NCI-H1694 (cell line): Measurements from ENCODE around the gene QPCT.
A peak's percentile ranks its signal among the peaks of the same experiment; 100 is the strongest.
"Not testable (repeated sequence)": the region's sequence is repeated elsewhere in the genome, so short reads cannot be mapped to it uniquely, and the experiment has no call there.

Experiments used
- DNase-seq: peaks from one replicate; lab custom pipeline; 2025; lab: John Stamatoyannopoulos, UW

QPCT gene

GRCh38 chr2:37391711-37392110 is 47.3 kb downstream of the QPCT start:
- no peak for DNase-seq

DNA sequence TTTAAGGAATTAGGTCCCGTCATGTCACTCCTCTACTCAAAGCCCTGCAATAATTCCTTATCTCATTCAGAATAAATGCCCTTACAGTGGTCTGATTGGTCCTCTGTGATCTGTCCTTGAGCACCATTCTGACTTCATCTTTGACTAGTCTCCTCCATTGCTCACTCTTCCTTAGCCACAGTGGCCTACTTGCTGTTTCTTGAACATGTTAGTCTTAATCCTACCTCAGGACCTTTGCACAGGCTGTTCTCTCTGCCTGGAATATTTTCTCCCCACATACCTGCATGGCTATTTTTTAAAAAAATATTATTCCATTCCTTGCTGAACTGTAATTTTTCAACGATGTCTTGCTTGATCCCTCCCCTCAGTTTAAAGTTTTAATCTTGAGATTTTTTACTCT is 48.0 kb downstream of the QPCT start:
- no peak for DNase-seq

- DNase-seq, result no peak
These were observed 49.8 kb downstream of the QPCT start for GRCh38 chr2:37394263-37394662.

DNA sequence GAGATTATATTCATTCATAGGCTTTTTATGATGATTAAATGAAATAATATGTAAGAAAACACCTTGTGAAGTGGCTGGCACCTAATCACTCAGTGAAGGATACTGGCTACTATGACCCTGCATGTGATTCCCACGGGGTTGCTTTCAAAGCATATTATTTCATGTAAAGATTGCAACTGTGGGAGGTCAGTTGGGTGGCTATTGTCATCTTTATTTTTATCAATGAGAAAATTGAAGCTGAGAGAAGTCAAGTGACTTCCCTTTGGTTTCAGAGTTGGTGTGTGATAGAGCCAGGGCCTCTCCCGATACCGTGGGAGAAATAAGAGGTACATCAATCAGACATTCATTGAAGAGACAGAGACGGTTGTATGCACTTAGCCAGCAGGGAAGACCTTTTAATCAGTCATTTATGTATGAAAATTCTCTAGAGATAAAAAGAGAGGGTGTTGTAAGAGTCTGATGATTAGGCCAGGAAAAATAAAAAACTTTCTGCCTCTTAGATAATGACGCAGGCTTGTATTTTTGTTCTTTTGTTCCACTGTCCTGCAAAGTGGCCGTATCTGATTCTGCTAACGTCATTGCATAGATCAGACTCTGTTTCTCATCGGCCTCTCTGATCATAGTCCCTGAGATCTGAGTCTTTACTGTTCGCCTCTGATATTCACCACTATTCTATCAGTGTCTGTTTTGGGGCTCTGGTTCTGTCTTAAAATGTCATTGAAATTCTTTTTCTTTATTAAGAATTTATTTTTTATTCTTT is 50.5 kb downstream of the QPCT start:
- DNase-seq, result no peak

DNA sequence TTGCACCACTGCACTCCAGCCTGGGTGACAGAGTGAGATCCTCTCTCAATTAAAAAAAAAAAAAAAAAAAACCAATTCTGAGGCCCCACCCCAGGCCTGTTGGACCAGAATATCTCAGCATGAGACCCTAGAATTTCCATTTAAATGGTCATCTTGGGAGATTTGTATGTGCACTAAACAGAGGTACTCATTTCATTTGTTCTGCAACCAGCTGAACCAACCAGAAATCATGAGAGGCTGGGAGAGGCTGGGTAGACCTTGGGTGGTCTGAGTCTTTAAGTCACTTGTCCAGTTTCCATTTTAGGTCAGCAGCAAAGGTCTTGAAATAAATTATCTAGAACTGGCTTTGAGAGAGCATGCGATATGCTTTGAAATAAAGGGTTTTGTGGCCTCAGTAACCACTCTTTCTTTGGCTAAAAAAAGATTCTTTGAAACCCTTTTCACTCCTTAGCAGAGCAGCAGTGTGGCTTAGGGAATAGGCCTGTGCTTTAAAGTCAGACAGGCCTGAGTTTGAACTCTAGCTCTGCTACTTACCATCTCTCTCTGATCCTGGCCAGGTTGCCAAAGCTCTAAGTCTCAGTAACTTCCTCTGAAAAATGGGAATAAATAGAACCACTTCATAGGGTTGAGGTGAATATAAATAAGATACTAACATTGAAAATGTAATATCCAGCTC is 52.6 kb downstream of the QPCT start:
- DNase-seq, result no peak

- DNase-seq, result no peak
These were observed 54.6 kb downstream of the QPCT start for GRCh38 chr2:37398990-37399389.

- DNase-seq, result no peak
These were observed 55.6 kb downstream of the QPCT start for GRCh38 chr2:37400041-37400440.

DNA sequence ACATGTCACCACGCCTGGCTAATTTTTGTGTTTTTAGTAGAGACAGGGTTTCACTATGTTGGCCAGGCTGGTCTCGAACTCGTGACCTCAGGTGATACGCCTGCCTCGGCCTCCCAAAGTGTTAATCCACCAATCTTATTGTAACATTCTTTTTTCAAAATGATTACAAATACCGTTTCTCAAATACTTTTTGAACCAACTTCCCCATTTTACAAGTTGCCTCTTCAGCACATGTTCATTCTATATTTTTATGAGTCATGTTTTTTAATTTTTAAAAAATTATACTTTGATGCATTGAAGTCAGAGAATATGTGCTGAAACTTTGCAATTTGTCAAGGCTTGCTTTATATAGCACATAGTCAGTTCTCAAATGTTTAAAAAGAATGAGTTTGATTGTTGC is 58.2 kb downstream of the QPCT start:
- DNase-seq, result no peak

- no peak for DNase-seq
These were observed 61.4 kb downstream of the QPCT start for GRCh38 chr2:37405781-37406180.

GRCh38 chr2:37412231-37412630 is 67.8 kb downstream of the QPCT start:
- DNase-seq, result no peak

DNA sequence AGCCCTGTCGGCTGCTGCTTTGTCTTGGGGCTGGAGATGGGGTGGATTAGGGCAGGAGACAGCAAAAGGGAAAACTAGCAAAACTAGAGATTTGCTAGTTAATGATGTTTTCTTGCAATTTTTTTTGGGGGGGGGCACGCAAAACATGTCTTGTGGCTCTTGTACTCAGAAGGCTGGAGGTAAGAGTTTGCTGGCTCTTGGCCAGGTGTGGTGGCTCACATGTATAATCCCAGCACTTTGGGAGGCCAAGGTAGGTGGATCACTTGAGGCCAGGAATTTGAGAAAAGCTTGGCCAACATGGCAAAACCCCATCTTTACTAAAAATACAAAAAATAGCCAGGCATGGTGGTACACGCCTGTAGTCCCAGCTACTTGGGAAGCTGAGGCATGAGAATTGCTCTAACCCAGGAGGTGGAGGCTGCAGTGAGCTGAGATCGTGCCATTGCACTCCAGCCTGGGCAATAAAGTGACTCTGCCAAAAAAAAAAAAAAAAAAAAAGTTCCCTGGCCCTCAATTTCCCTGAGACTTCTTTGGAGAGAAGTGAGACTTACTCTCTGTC is 69.6 kb downstream of the QPCT start:
- DNase-seq, result not testable (repeated sequence)

GRCh38 chr2:37414470-37414949 is 70.1 kb downstream of the QPCT start:
- DNase-seq, result peak; percentile 58

GRCh38 chr2:37415128-37415820 is 70.8 kb downstream of the QPCT start:
- no peak for DNase-seq

DNA sequence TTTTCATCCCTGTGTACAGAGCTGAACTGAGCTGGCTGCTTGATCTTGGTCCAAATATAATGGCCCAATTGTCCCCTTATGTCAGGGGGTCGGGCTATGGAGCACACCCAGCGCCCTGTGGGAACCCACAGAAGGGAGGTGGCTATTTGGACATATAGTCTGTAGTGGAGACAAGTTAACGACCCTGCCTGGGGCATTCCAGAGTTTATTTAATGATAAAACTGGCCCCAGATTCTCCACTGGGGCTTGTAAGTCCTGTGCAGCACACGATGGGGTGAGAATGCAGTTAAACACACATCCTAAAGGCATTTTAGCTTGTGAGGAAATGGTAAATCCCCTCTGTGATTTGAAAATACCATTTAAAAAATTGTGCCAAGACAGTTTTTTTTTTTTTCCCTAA is 72.9 kb downstream of the QPCT start:
- DNase-seq, result no peak

DNA sequence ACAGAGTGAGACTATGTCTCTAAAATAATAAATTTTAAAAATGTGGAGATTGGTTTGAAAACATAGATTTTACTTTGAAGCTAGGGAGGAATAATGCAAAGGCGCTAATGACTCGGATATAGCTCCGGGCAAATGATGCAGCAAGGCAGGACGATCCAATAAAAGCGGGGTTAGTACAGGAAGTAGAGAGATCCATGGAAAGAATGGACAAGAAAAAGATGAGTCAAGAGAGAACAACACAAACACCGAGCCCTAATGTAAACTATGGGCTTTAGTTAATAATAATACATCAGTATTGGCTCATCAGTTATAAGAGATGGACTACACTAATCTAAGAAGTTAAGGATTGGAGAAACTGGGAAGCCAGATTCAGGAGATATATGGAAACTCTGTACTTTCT is 74.5 kb downstream of the QPCT start:
- DNase-seq, result no peak

GRCh38 chr2:37421686-37422085 is 77.3 kb downstream of the QPCT start:
- DNase-seq, result no peak

- no peak for DNase-seq
These were observed 78.4 kb downstream of the QPCT start for GRCh38 chr2:37422816-37423215.
